Medulla oblongata (tissue), 1 donor: ENCODE data around the gene PSTPIP1.

Experiments used
- DNase-seq: peaks from one replicate; pipeline ENCODE4 v3.0.0-alpha.2; 2015; ENCODE audit errors: extremely low spot score

PSTPIP1 gene

GRCh38 chr15:77018796-77019505 is 24.0 kb downstream of the PSTPIP1 start:
- no peak for DNase-seq

- no peak for DNase-seq
Observed at GRCh38 chr15:77019521-77020331, 24.8 kb downstream of the PSTPIP1 start.

DNA sequence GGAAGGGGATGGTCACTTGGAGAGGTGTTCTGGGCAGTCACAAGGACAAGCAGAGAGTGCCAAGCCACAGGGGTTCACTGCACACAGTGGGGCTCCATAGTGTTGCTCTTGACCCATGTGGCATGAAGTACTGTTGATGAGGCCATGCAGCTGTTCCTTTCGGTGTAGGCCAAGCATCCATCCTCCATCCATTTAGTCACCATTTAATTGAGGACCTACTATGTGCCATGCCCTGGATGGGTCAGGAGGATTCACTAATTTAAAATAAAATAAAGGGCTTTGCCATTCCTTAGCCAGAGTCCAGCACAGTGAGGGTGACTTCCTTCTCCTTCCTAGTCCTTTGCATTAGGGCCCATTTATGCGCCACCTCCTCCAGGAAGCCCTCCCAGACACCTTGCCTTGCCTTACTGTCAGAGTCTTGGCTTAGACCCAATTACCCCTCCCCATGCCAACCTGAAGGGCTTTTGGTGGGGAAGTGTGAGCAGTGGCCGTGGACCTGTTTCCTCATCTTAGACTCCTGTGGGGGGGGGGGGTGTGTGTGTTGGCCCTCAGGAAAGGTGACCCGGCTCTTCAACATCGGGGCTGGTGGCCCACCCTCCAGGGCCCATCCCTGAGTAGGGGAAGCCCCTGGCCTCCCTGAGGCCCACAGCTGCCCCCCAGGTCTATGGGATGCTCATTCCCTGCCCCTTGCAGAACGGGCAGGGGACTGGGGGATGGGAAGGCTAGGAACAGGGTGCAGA is 25.6 kb downstream of the PSTPIP1 start:
- DNase-seq = no peak

DNA sequence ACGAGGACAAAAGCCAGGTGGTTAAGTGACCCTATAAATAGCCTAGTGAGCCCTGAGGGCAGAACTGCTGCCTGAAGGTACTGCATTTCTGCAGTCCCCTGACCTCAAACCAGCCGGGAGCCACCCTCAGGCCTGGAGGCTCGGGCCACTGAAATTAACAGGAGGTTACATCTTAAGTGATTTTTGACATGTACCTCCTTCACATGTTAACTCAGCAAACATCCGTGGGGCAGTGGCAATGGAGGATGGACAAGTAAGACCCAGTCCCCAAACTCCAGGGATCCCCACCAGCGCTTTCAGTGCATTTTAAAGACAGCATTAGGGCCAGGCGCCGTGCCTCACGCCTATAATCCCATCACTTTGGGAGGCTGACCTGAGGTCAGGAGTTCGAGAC is 26.2 kb downstream of the PSTPIP1 start:
- DNase-seq = no peak

DNA sequence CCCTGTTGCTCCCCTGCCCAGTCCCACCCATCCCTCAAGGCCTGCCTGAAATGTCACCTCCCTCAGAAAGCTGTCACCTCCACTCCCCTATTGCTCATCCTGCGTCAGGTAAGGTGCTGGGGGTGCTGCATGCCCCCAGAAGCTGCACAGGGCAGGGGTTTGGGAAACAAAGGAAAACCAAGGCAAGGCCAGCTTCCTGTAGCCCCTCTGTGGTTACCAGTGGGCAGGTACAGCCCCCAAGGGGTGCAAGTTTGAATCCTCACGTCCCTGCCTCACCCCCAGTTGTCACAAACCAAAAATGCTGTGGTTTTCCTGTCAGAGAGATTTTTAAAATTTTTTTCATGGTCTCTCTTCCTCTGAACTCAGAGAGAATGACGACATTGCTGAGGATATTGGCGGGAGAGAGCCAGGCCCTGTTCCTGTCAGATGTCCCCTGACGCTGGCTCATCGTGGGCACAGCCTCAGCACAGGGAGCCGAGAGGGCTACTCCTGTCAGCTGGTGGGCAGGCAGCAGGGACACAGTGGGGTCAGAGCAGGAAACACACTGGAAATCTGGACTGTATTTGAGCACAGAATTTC is 27.0 kb downstream of the PSTPIP1 start:
- no peak for DNase-seq

- no peak for DNase-seq
Observed at GRCh38 chr15:77022646-77023575, 28.0 kb downstream of the PSTPIP1 start.

DNA sequence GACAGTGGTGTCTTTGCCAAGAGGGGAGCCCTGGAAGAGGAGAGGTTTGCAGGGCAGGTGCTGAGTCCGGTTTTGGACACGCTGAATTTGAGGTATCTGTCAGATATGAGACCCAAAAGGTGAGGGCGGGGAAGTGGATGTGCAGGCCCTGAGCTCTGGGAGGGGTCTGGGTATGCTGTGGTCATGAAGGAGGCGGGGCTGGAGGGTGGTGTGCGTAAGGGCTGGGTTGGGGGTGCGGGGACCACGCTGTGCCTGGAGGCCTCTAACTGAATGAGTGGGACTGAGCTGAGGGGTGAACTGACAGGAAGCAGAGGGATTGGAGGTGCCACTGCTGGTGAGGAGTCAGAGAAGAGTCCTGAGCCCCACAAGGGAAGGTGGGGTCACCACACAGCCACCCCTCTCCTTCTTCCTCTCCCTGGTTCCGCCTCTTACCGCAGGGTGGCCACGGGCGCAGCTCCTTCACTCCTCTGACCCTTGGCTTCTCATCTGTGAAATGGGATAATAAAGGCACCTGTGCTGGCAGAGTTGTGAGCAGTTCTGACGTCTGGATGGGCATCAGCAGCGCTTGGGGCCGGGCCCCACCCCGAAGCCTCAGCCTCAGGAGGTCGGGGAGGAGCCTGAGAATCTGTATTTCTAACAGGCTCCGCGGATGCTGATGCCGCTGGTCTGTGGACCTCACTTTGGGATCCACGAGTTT is 28.8 kb downstream of the PSTPIP1 start:
- no peak for DNase-seq

DNA sequence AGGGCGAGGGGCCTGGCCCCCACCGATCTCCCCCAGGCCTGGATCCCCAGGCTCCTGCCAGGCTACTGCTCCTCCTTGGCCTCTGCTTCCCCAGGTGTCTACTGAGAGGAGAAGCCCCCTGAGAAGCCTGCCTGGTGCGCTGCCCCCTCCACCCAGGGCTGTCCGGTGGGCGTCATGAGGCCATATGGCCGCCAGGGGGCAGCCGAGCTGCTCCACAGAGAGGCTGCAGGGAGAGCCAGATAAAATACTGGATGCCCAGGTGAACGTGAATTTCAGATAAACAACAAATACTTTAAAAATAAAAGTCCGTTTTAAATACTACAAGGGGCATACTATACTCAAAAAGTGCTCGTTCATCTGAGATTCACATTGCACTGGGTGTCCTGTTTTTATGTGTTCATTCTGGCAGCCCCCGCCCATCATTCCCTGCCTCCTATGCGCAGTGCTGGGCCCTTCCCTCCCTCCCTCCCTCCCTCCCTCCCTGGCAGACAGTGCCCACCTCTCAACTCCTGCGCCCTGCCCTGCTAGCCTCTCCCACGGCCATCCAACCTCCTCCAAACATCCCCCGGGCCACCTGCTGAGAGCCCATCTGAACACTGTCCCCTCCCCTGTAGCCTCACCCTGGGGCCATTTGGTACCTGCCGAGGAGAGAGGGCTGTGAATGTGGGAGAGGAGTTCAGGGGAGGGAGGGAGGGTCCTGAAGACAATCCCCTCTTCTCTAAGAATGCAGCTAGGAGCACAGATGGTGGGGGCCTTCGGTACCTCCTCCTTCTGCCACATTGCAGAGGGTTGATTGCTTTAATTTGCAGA is 29.6 kb downstream of the PSTPIP1 start:
- peak; percentile 69 for DNase-seq

- DNase-seq = no peak
Observed at GRCh38 chr15:77025083-77025901, 30.4 kb downstream of the PSTPIP1 start.

- DNase-seq = no peak
Observed at GRCh38 chr15:77025941-77026411, 31.1 kb downstream of the PSTPIP1 start.

DNA sequence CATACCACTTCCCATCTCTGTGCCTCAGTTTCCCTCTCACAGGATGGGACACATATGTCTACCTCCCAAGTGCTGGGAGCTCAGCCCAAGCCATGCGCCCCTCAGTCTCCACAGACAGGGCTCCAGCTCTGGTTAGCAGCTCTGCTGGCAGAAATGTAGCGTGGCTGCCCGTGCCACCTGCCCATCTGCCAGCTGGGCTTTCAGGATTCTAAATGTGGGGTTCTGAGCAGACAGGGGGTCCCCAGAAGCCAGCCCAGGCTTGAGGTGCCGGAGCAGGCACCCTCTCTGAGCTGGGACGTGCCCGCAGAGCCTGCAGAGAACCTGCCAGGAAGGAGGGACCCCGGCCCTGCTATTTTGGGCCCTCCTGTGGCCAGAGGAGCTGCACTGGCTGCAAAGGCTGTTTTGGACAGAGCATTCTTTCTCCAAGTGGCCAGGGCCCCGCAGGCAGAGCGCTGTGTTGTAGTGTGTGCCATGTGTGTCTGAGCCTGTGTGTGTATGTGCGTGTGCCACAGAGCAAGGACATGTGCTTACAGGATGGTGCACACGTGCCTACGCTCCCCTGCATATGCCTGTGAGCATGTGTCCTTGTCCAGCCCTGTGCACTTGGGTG is 31.7 kb downstream of the PSTPIP1 start:
- no peak for DNase-seq

DNA sequence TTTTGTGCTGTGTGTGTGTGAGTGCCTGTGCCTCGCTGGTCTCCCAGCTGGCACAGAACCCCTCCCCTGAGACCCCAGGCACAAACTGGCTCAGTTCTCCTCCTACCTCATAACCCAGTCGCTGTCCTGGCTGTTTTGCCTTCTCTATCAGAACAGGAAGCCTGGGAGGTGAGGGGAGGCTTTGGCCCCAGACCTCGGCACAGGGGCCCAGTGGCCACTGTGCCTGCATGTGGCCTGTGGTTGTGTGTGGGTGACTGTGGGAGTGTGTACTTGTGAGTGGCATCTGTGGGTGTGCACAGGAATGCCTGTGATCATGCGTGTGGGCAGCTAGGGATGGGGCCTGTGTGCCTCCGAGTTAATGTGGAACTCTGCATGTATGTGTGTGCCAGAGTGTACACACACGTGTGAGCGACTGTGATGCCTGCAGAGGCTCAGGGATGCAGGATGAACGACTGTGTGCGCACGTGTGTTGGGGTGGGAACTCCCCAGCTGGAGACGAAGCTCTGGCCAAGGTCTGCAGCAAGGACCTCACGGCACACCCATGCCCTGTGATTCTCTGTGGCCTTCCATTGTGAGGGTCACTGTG is 32.3 kb downstream of the PSTPIP1 start:
- DNase-seq = no peak

GRCh38 chr15:77027697-77028450 is 32.9 kb downstream of the PSTPIP1 start:
- DNase-seq = no peak

- no peak for DNase-seq
Observed at GRCh38 chr15:77028451-77029165, 33.7 kb downstream of the PSTPIP1 start.

GRCh38 chr15:77029166-77030047 is 34.5 kb downstream of the PSTPIP1 start:
- DNase-seq = no peak
